Activated CD4-positive, alpha-beta T cell treated with anti-CD3 and anti-CD28 coated beads for 36 hours (primary cell): ENCODE measurements around the gene NFE2L2. TPM values are rescaled to one million over a fixed set of nuclear protein-coding genes. Genes with fewer than 3 reads are reported as not detected.

ENCODE experiments used
- ATAC-seq: fragments of 200-7000 bp; cut with Tn5 transposase; one replicate; pipeline ENCODE4 v1.10.0; 2021; ENCODE audit warnings: mild to moderate bottlenecking, moderate library complexity
- CTCF ChIA-PET: fragments of 350-600 bp; sonication (Branson Sonifier 250); formaldehyde crosslinking; loops from one replicate; lab custom pipeline; 2021; ENCODE audit warnings: antibody characterized with exemption; lab: Charles Lee
- POLR2A ChIA-PET: fragments of 350-600 bp; sonication (Branson Sonifier 250); formaldehyde crosslinking; loops from one replicate; lab custom pipeline; 2021; ENCODE audit warnings: antibody characterized with exemption, inconsistent platforms; lab: Charles Lee
- DNase-seq: peaks from one replicate; pipeline ENCODE4 v3.0.0-alpha.2; 2020
- H3K27ac Mint-ChIP-seq: one replicate; pipeline ENCODE4 v1.8.0; 2021; ENCODE audit warnings: mixed read lengths
- H3K27me3 Mint-ChIP-seq: one replicate; pipeline ENCODE4 v1.8.0; 2021; ENCODE audit warnings: mixed read lengths
- H3K36me3 Mint-ChIP-seq: one replicate; pipeline ENCODE4 v1.8.0; 2021; ENCODE audit warnings: low read depth, mixed read lengths
- H3K4me1 Mint-ChIP-seq: one replicate; pipeline ENCODE4 v1.8.0; 2021; ENCODE audit warnings: mixed read lengths
- H3K4me3 Mint-ChIP-seq: one replicate; pipeline ENCODE4 v1.8.0; 2021; ENCODE audit warnings: mild to moderate bottlenecking, moderate library complexity, mixed read lengths
- H3K9me3 Mint-ChIP-seq: one replicate; pipeline ENCODE4 v1.8.0; 2021; ENCODE audit warnings: low read depth, mixed read lengths
- intact Hi-C, 2 experiments: fragments of 100-400 bp; cut with DNase I in 1 of 2; cut with micrococcal nuclease in 1 of 2; formaldehyde crosslinking; loops; one replicate each; pipeline versions ENCODE4 v1.14.2 to v1.15.1; 2022 to 2024; cut with DNase I, micrococcal nuclease
- total RNA-seq, 2 experiments: library from RNA; stranded (reverse); gene quantifications; one replicate each; pipeline ENCODE4 v1.2.3, GENCODE V29; 2021

NFE2L2 gene
- total RNA-seq, 2 experiments from 2014 or later = 56.6 to 81.5 TPM

DNA sequence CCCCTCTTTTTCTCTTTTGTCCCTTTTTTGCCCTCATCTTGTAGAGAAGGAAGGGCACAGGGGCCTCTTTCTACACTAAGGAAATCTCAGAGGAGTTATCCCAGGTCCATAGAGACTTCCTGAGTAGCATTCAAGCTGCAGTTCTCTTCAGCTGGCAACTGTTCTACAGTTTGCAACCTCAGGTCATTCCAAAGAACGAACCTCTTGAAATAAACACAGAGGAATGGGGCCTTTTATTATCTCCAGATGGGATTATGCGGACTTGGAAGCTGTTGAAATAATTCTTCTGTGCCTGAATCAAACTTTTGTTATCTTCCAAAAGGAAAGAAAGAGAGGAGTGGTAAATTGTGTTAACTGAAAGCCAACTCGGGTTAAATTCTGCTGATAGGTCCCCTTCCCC, 31.0 kb upstream of the NFE2L2 start:
- peaks cover 27% of the 10 kb centered on the region for H3K4me1 Mint-ChIP-seq
- no peaks in the 10 kb centered on the region for H3K36me3 Mint-ChIP-seq

DNA sequence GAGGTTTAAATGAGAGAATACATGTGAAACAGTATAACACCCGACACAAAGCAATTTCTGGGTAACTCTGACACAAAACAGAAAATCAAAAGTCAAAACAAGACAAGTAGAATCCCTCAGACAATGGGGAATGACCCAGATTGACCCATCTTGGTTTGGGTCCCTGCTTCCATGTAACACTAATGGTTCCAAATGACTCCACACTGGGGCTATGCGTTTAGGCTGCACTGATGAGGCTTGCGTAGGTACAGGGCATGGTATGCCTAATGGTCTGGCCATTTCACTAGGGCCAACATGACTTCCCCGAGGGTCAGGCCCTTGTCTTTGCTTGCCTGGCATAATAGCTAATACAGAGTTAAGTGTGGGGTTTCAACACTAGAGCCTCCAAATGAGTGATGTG, 27.2 kb upstream of the NFE2L2 start:
- ChIA-PET POLR2A (interaction anchor here (0.9 to 1.6 kb wide), 3 partner anchors 28 to 80 kb away, joined by 3 read pairs; partner anchors contain the start of gene NFE2L2), CTCF (interaction anchor here (0.7 to 5.4 kb wide), 3 partner anchors 27 to 127 kb away, joined by 3 to 52 read pairs (median 23); partner anchors contain the start of gene NFE2L2)
- Mint-ChIP-seq H3K36me3 (no peaks in the 10 kb centered on the region), H3K27ac (peak overlapping the region; percentile 9), H3K9me3 (no peaks in the 10 kb centered on the region), H3K27me3 (no peaks in the 10 kb centered on the region), H3K4me1 (peaks cover 37% of the 10 kb centered on the region), H3K4me3 (no peak overlapping the region)
- intact Hi-C loops = loop anchor here in 1 of 2 experiments (2.0 kb wide), 2 partner anchors 27 to 79 kb away; partner anchors contain the start of genes HNRNPA3 and NFE2L2
- ATAC-seq = peak; percentile 66
- peak; percentile 29 for DNase-seq

More for the DNA sequence above, 31.0 kb upstream of the NFE2L2 start:
- intact Hi-C loops = loop anchor here in 1 of 2 experiments (5.0 kb wide), 1 partner anchor 68 kb away; no protein-coding TSS in a partner anchor
- Mint-ChIP-seq H3K4me3 (no peak overlapping the region), H3K27me3 (no peaks in the 10 kb centered on the region), H3K27ac (no peak overlapping the region), H3K9me3 (no peaks in the 10 kb centered on the region)
- DNase-seq (no peak), ATAC-seq (no peak)
- ChIA-PET POLR2A (no interaction called here), CTCF (interaction anchor here (0.5 to 5.4 kb wide), 9 partner anchors 10 to 1168 kb away, joined by 3 to 52 read pairs (median 6); partner anchors contain the start of gene NFE2L2)

DNA sequence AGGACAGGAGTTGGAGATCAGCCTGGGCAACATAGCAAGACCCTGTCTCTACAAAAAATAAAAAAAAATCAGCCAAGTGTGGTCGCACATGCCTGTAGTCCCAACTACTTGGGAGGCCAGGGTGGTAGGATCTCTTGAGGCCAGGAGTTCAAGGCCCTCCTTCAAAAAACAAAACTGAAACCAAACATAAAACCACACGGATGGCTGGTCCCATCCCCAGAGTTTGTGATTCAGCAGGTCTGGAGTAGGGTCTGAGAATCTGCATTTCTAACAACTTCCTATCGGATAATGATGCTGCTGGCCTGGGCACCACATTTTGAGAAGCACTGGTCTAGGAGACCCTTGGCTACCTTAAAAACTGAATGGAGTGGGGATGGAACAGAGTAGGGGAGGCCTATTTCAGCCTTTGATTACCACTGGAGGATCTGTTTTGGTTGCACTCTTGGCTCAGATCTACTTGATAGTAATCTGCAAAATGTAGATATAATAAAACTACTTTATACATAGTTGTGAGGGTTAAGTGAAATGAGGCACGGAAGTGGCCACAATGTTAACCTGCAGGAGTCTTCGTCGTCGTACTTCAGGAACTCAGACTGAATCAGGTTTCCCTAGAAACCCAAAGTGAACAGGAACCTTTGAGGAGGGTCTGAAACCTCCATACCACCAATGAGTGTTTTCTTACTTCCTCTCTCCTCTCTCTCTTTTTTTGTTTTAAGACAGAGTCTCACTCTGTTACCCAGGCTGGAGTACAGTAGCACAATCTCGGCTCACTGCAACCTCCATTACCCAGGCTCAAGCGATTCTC, 25.5 kb upstream of the NFE2L2 start:
- H3K27ac Mint-ChIP-seq = peak overlapping the region; percentile 89
- ATAC-seq (peak; percentile 73), DNase-seq (peak; percentile 30)
- H3K9me3 Mint-ChIP-seq = no peaks in the 10 kb centered on the region
- no peaks in the 10 kb centered on the region for H3K36me3 Mint-ChIP-seq
- intact Hi-C loops = loop anchor here (1.0 to 2.0 kb wide), 3 partner anchors 25 to 77 kb away; partner anchors contain the start of genes HNRNPA3 (in 1 of the 2) and NFE2L2 (in 1 of the 2)
- ChIA-PET CTCF (interaction anchor here (0.6 to 1.4 kb wide), 4 partner anchors 19 to 1143 kb away, joined by 3 to 11 read pairs (median 4); no protein-coding TSS in a partner anchor), POLR2A (interaction anchor here (1.2 kb wide), 1 partner anchor 26 kb away, joined by 5 read pairs; the partner anchor contains the start of gene NFE2L2)
- H3K4me1 Mint-ChIP-seq = peaks cover 37% of the 10 kb centered on the region
- no peaks in the 10 kb centered on the region for H3K27me3 Mint-ChIP-seq
- peak overlapping the region; percentile 31 for H3K4me3 Mint-ChIP-seq

DNA sequence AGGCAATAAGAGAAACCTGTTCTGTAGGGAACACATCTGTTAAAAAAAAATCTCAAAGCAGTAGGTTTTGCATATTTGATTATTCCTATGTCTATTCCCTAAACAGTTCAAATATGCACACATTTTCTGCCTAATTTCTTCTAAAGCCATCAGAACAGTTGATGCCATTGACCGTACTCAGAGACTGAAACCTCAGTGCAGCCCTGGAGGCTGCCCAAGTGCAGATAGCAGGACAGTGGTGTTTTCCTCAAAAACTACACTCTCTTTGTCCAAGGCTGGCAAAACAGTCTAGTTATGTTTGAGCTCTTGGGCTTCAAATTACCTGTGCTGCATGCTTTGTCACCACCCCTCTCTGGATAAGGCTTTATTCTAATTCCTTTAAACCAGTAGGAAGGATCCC, 23.3 kb upstream of the NFE2L2 start:
- Mint-ChIP-seq H3K27ac (no peak overlapping the region), H3K4me3 (no peak overlapping the region), H3K4me1 (peaks cover 37% of the 10 kb centered on the region), H3K9me3 (no peaks in the 10 kb centered on the region), H3K27me3 (no peaks in the 10 kb centered on the region), H3K36me3 (no peaks in the 10 kb centered on the region)
- ChIA-PET CTCF (interaction anchor here (0.7 to 1.6 kb wide), 4 partner anchors 9 to 43 kb away, joined by 3 to 10 read pairs (median 4); no protein-coding TSS in a partner anchor), POLR2A (no interaction called here)
- ATAC-seq = no peak
- DNase-seq = no peak
- intact Hi-C loops = no loop called here

DNA sequence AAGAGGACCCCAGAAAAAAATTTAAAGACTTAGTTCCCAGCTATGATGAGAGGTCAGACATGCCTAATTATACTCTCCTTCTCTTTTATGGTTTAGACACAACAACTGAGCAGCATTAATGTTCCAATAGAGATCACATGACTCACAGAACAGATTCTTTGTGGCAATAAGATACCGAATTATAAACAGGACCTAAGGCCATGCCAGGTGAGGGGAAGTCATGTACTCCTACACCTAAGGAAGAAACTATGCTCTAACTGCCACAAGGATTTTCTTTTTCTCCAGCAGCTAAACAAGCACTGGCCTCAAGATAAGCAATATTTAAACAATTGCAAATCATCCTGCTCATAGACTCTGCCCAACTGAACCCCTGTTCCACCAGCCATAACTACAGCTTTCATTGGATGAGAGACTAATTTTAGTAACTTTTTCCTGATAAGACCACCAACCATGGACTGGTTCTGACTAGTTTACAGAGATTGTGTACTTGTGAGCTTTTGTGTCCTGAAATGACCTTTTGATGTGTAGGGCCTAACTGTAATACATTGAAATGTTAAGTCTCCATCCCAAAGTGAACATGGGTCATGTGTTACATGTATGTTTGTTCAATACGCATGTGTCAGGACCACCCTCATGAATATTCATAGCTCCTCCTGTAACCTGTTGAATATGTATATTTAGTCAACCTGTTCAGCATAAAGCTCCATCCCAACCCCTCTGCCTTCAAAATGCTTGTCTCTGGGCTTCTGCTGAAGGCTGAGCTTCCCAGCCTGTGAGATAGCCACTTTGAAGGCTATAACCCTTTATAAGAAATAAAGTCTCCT, 21.6 kb upstream of the NFE2L2 start:
- H3K9me3 Mint-ChIP-seq = no peaks in the 10 kb centered on the region
- ChIA-PET POLR2A (no interaction called here), CTCF (interaction anchor here (0.6 to 2.2 kb wide), 6 partner anchors 10 to 632 kb away, joined by 3 to 8 read pairs (median 3); partner anchors contain the start of gene NFE2L2)
- peaks cover 23% of the 10 kb centered on the region for H3K4me1 Mint-ChIP-seq
- H3K4me3 Mint-ChIP-seq = no peak overlapping the region
- no peak for ATAC-seq
- peak overlapping the region; percentile 51 for H3K27ac Mint-ChIP-seq
- H3K27me3 Mint-ChIP-seq = no peaks in the 10 kb centered on the region
- no peaks in the 10 kb centered on the region for H3K36me3 Mint-ChIP-seq
- DNase-seq = no peak
- intact Hi-C loops = no loop called here

DNA sequence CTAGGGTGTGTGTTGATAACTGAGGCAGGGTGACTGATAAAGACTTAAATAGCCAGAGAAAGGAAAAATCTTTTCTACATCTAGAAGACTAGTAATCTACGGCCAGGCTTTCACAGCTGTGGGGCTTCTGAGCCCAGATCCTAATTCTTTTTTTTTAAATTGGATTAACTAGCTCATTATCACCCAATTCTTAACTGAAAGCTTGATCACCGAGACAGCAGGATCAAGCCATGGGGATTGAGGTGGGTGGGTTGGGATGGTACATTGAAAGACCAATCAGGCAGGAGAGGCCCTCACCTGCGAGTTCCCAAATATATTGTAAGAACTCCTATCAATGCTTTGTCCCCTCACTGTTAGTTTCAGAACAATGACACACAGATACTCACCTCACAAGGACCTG, 20.0 kb upstream of the NFE2L2 start:
- H3K36me3 Mint-ChIP-seq = no peaks in the 10 kb centered on the region
- intact Hi-C loops = no loop called here
- no peak for ATAC-seq
- CTCF ChIA-PET = interaction anchor here (1.2 to 2.2 kb wide), 2 partner anchors 120 to 131 kb away, joined by 3 to 8 read pairs; no protein-coding TSS in a partner anchor
- no peaks in the 10 kb centered on the region for H3K27me3 Mint-ChIP-seq
- no peak overlapping the region for H3K27ac Mint-ChIP-seq
- no peak overlapping the region for H3K4me3 Mint-ChIP-seq
- POLR2A ChIA-PET = no interaction called here
- no peaks in the 10 kb centered on the region for H3K9me3 Mint-ChIP-seq
- no peak for DNase-seq
- peaks cover 10% of the 10 kb centered on the region for H3K4me1 Mint-ChIP-seq

DNA sequence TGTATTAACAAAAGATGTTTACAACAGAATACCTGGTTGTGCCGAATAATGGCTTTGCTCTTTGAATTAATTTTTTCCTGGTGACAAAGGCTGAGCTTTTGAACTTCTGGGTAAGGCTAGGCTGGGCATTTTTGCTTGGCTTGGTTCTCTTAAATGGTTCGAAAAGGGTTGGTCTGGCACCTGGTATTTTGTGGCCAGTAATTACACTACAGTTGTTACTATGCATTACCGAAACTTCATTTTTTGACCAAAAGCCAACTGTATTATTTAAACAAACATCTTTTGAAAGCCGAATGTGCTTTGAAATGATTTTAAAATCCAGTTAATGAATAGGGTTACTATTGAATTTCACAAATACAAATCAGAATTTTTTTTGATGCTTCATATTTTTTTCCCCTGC, 19.4 kb upstream of the NFE2L2 start:
- Mint-ChIP-seq H3K9me3 (no peaks in the 10 kb centered on the region), H3K27me3 (no peaks in the 10 kb centered on the region), H3K36me3 (no peaks in the 10 kb centered on the region), H3K4me1 (peaks cover 9% of the 10 kb centered on the region), H3K4me3 (no peak overlapping the region), H3K27ac (no peak overlapping the region)
- ChIA-PET POLR2A (no interaction called here), CTCF (interaction anchor here (1.2 to 3.7 kb wide), 3 partner anchors 11 to 132 kb away, joined by 3 to 22 read pairs (median 8); no protein-coding TSS in a partner anchor)
- intact Hi-C loops = no loop called here
- no peak for ATAC-seq
- DNase-seq = no peak

DNA sequence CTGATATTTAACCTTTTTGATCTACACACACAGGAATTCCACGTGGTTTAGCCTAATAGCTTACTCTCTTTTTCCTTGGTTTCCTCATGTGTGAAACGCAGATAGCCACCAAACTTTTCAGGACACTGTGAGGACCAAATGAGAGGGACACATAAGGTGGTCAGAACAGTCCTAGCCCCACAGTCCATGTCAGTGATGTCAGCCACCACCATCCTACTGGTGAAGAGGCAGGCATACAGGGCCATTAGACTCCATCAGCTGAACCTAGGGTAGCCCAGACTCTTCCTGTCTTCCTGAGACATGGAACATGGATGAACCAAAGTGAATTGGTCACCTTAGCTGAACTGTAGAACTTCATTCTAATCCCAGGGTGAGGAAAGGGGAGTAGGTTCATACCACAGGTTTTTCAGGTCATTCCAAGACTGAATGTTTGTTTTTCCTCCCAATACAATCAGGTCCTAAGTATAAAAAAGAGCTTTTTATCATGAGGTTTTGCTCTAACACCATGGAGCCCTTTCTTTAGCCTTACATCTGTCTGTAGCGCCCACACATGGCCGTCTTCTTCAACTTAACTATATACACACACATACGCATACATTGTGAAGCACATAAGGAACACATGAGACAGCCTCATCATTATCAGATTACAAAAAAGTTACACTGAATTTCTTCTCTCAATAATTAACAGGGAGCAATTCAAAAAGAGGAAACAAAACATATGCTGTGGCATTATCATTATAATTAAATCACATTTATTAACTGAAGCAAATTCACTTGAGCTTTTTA, 18.5 kb upstream of the NFE2L2 start:
- ATAC-seq (no peak), DNase-seq (no peak)
- CTCF ChIA-PET = interaction anchor here (0.6 to 3.7 kb wide), 8 partner anchors 10 to 1008 kb away, joined by 3 to 22 read pairs (median 5); no protein-coding TSS in a partner anchor
- H3K36me3 Mint-ChIP-seq = no peaks in the 10 kb centered on the region
- H3K27me3 Mint-ChIP-seq = no peaks in the 10 kb centered on the region
- peaks cover 9% of the 10 kb centered on the region for H3K4me1 Mint-ChIP-seq
- no peak overlapping the region for H3K27ac Mint-ChIP-seq
- POLR2A ChIA-PET = interaction anchor here (1.5 kb wide), 1 partner anchor 19 kb away, joined by 5 read pairs; no protein-coding TSS in a partner anchor
- H3K9me3 Mint-ChIP-seq = no peaks in the 10 kb centered on the region
- no peak overlapping the region for H3K4me3 Mint-ChIP-seq
- intact Hi-C loops = no loop called here

DNA sequence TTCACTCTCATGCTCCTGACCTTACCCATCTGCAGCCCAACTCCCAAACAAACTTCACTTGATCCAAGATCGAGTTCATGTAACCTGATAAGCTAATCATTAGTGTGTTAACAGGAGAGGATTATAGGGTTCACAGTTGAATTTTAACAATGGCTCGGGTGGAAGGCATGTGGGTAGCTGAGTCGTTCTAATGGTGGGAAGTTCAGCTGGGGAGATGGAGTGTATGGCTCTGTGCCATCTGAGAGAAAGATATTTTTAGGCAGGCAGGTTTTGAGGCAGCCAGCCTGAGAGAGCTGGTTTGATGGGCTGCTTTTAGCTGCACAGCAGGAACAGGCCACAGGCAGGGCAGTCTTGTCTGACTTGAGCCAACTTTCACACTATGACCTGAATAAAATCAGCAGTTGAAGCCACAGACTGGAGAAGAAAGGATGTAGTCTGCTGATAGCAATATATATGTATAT, 17.7 kb upstream of the NFE2L2 start:
- H3K27ac Mint-ChIP-seq = no peak overlapping the region
- H3K9me3 Mint-ChIP-seq = no peaks in the 10 kb centered on the region
- H3K27me3 Mint-ChIP-seq = no peaks in the 10 kb centered on the region
- ChIA-PET CTCF (interaction anchor here (0.6 to 3.7 kb wide), 7 partner anchors 9 to 1007 kb away, joined by 3 to 22 read pairs (median 5); partner anchors contain the start of gene NFE2L2), POLR2A (interaction anchor here (1.5 kb wide), 1 partner anchor 19 kb away, joined by 5 read pairs; no protein-coding TSS in a partner anchor)
- H3K4me1 Mint-ChIP-seq = peaks cover 9% of the 10 kb centered on the region
- intact Hi-C loops = no loop called here
- ATAC-seq (no peak), DNase-seq (no peak)
- no peaks in the 10 kb centered on the region for H3K36me3 Mint-ChIP-seq
- H3K4me3 Mint-ChIP-seq = no peak overlapping the region
